Erythroblast (primary cell): Measurements from ENCODE around the gene SRRD.
"Not testable (repeated sequence)": the region's sequence is repeated elsewhere in the genome, so short reads cannot be mapped to it uniquely, and the experiment has no call there.

ENCODE experiments used
- DNase-seq, 2 experiments: peaks; one replicate each; lab custom pipeline; 2025; lab: John Stamatoyannopoulos, UW
- GATA1 ChIP-seq: IDR thresholded peaks from 2 replicates; pipeline ENCODE4 v1.6.1; 2011; ENCODE audit warnings: low read depth, mild to moderate bottlenecking, control low read depth, low read length, moderate library complexity
- POLR2A ChIP-seq: IDR thresholded peaks from 2 replicates; pipeline ENCODE4 v1.6.1; 2011; ENCODE audit warnings: mild to moderate bottlenecking, low read length

The SRRD gene

GRCh38 chr22:26527574-26528465, 44.1 kb downstream of the SRRD start:
- no peak for DNase-seq
- no peak for TF ChIP-seq POLR2A
- TF ChIP-seq GATA1, result no peak

- not testable (repeated sequence) for DNase-seq
Observed at GRCh38 chr22:26528518-26528917, 44.8 kb downstream of the SRRD start.

- DNase-seq, result no peak
- TF ChIP-seq GATA1 (no peak), POLR2A (no peak)
Observed at GRCh38 chr22:26529345-26529744, 45.7 kb downstream of the SRRD start.

GRCh38 chr22:26534171-26534855, 50.6 kb downstream of the SRRD start:
- TF ChIP-seq POLR2A, result no peak
- no peak for TF ChIP-seq GATA1
- DNase-seq, result no peak

GRCh38 chr22:26534874-26535602, 51.4 kb downstream of the SRRD start:
- DNase-seq, result no peak

GRCh38 chr22:26535603-26535908, 51.9 kb downstream of the SRRD start:
- no peak for TF ChIP-seq POLR2A
- TF ChIP-seq GATA1, result no peak
- DNase-seq, result no peak

More at GRCh38 chr22:26534874-26535602, 51.4 kb downstream of the SRRD start:
- no peak for TF ChIP-seq GATA1
- TF ChIP-seq POLR2A, result no peak

GRCh38 chr22:26536056-26536761, 52.5 kb downstream of the SRRD start:
- TF ChIP-seq GATA1, result no peak
- no peak for TF ChIP-seq POLR2A
- DNase-seq, result no peak

- TF ChIP-seq POLR2A (no peak), GATA1 (no peak)
- no peak for DNase-seq
Observed at GRCh38 chr22:26536762-26537134, 53.1 kb downstream of the SRRD start.

- TF ChIP-seq GATA1, result no peak
- TF ChIP-seq POLR2A, result no peak
- DNase-seq, result no peak
Observed at GRCh38 chr22:26540119-26540518, 56.4 kb downstream of the SRRD start.

- no peak for DNase-seq
- TF ChIP-seq GATA1 (no peak), POLR2A (no peak)
Observed at GRCh38 chr22:26541167-26541819, 57.6 kb downstream of the SRRD start.

- DNase-seq, result no peak
- TF ChIP-seq POLR2A, result no peak
- no peak for TF ChIP-seq GATA1
Observed at GRCh38 chr22:26542831-26543230, 59.2 kb downstream of the SRRD start.
